Activated CD8-positive, alpha-beta memory T cell treated with anti-CD3 and anti-CD28 coated beads for 1 hour (primary cell): ENCODE results near the gene DTD1.
A peak's percentile ranks its signal among the peaks of the same experiment; 100 is the strongest.

Experiments
- DNase-seq, 2 donors: peaks; one replicate each; pipeline ENCODE4 v3.0.0-alpha.2; 2020; ENCODE audit warnings: low read depth in 1 of 2; ENCODE audit errors: extremely low read depth in 1 of 2

DTD1 gene

GRCh38 chr20:18788021-18788420 is 200.2 kb downstream of the DTD1 start:
- DNase-seq, result no peak

- no peak for DNase-seq
Observed at GRCh38 chr20:18790787-18791186, 202.9 kb downstream of the DTD1 start.

DNA sequence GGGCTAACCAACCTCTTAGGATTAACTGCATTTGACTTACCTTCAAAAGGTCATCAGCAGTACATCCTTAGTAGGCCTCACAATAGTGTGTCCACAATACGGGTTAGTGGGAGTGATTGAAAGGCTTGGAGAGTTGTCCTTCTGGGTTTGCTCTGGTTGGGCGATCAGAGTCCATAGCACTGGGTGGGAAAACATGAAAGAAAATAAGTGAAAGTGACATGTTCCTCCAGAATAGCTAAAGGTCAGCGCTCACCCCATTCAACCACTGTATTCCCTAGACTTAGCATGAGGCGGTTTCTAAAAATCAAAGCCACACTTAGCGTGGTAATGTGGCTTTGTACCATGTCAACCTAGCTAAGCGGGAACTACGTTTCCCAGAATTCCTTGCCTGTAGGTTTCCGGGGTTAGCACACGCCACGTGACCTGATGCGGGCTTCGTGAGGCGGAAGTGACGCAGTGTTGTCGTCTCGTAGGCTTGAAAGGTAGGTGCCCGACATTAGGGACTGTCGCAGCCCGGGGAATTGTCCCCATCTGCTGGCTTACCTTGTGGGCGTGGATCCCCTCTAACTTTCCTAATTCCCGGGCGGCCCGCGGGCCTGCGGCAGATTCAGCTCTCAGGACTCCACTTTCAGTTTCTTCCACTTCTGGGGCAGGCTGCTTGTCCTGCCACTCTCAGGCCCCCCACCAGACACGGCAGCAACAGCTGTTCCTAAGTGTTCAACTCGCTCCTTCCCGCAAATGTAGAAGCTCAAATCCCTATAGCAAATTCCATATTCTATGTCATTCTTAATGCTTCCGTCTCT is 206.0 kb downstream of the DTD1 start:
- DNase-seq, result peak; percentile 69 to 74

- no peak for DNase-seq
Observed at GRCh38 chr20:18794428-18794787, 206.6 kb downstream of the DTD1 start.

GRCh38 chr20:18795366-18795765 is 207.5 kb downstream of the DTD1 start:
- DNase-seq, result no peak

GRCh38 chr20:18796282-18796833 is 208.5 kb downstream of the DTD1 start:
- DNase-seq, result no peak

DNA sequence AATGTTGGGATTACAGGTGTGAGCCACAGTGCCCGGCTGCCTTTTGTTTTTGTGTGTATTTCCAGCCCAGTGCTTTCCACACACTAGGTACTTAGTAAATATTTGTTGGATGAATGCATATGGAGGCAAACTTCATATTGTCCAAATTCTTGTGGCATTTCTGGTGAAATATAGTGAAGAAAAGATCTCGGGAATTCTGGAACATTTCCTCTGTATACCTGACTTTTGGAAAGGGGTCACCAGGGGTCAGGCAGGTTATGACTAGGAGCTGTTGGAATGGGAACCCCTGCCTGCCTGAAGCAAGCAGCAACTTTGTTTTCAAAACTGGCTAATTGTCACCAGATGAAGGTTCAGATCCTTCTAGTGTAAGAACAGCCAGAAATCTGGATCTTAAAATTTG is 213.7 kb downstream of the DTD1 start:
- DNase-seq, result no peak

DNA sequence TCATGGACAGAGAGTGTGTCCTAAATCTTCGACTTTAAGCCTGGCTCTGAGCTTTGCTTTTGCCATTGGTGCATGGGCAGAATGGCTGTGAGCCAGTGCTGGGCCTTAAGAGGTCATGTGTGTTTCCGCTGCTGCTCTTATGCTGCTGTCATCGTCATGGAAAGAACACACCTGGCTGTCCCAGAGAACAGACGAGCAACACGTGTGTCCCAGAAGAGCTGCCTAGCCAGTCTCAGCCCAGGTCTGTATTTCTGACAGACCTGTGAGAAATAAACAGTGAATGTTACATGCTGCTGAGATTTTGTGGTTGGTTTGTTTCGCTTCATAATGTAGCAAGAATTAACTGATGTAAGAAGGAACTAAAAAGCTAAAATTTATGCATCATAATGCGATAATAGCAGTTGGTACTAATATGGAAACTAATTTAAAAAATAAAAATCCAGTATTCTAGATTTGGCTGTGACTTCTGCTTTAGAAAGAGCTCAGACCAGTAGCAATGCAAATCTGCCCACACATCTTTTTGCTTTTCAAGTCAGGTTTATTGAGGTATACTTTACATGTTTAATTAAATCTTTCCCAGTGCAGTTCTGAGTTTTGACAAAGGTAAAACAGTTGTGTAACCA is 214.3 kb downstream of the DTD1 start:
- no peak for DNase-seq

DNA sequence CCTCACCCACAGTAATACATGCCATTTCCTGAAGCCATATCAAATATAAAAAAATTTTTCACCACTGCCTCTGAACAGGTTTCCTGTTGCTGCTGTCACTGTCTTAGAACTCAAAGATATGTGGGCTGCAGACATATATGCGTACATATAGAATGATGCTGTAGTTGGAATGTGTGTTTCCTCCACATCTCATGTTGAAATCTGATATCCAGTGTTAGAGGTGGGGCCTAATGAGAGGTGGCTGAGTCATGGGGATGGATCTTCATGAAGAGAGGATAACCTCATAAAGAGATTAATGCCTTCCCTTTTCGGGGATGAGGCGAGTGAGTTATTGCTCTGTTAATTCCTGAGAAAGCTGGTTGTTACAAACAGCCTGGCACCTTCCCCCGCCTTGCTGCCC is 218.0 kb downstream of the DTD1 start:
- no peak for DNase-seq

GRCh38 chr20:18808712-18809111 is 220.9 kb downstream of the DTD1 start:
- DNase-seq, result no peak

DNA sequence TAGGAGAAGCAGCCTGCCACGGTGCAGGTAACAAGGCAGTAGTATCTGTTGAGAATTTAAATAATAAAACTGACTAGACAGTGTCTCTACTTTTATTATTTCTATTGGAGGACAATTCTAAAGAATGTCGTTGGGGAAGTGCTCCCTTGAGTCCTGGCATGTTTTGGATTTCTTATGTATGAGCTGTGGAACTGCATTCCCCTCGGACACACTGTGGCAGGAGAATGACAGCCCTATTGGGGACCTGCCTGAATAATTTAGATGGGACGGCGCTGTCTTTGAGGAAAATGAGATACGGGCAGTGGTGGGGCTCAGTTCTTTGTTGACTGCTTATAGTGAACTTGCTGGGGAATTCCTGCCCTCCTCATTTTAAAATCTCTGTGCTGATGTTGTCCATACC is 223.3 kb downstream of the DTD1 start:
- no peak for DNase-seq

- no peak for DNase-seq
Observed at GRCh38 chr20:18811904-18812303, 224.1 kb downstream of the DTD1 start.

- no peak for DNase-seq
Observed at GRCh38 chr20:18813483-18813882, 225.6 kb downstream of the DTD1 start, which contains the start of gene SCP2D1. Gene SCP2D1 (plus strand): TSS chr20:18813783. CDS start chr20:18813816, 33 bp downstream.

DNA sequence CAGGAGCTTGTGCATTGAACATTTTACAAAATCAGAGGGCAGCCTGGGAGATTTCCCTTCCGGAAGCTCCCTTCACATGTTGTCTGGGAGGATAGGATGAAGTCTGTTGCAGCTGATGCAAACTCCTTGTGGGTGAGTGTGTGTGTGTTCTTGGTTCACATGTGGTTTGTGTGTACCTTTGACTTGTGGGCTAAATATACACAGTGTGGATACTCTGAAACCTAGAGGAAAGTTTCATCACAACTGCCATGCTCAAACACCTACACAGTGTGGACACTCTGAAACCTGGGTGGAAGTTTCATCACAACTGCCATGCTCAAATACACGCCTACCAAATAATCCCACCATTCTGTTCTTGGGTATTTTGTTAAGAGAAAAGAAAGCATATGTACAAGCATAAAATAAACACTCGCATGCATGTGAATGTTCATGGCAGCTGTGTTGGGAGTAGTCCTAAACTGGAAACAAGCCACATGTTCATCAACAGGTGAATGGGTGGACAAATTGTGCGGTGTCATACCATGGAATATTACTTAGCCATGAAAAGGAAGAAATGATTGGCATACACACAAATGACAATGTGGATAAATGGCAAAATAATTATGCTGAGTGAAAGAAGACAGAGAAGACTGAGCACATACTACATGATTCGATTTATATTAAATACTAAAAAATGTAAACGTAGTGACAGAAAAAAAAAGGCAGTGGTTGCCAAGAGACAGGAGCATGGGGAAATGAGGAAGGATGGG is 227.5 kb downstream of the DTD1 start:
- DNase-seq, result no peak
